ENCODE measurements around the gene ANKRD40.

- TF ChIP-seq, protein P1, sequence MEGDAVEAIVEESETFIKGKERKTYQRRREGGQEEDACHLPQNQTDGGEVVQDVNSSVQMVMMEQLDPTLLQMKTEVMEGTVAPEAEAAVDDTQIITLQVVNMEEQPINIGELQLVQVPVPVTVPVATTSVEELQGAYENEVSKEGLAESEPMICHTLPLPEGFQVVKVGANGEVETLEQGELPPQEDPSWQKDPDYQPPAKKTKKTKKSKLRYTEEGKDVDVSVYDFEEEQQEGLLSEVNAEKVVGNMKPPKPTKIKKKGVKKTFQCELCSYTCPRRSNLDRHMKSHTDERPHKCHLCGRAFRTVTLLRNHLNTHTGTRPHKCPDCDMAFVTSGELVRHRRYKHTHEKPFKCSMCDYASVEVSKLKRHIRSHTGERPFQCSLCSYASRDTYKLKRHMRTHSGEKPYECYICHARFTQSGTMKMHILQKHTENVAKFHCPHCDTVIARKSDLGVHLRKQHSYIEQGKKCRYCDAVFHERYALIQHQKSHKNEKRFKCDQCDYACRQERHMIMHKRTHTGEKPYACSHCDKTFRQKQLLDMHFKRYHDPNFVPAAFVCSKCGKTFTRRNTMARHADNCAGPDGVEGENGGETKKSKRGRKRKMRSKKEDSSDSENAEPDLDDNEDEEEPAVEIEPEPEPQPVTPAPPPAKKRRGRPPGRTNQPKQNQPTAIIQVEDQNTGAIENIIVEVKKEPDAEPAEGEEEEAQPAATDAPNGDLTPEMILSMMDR (IDR thresholded peaks at IDR 0.05) = no peak
- no peak for TF ChIP-seq POLR2A (IDR thresholded peaks at IDR 0.05)
Measured at GRCh38 chr17:50683434-50684287, 24.1 kb downstream of the ANKRD40 start.
